PC-3 (cell line): ENCODE data around the gene TIMM44. TPM values are rescaled to one million over a fixed set of nuclear protein-coding genes. Genes with fewer than 3 reads are reported as not detected.

Experiments
- ATAC-seq: fragments of 200-7000 bp; cut with Tn5 transposase; 2 replicates; pipeline ENCODE4 v1.9.1; 2020; ENCODE audit warnings: mild to moderate bottlenecking, moderate library complexity
- BruUV-seq: library from RNA; stranded (reverse); fragments of 400-500 nt; replicated peaks from 2 replicates; lab custom pipeline; 2021; lab: Mats Ljungman, UMichigan
- CTCF ChIA-PET: fragments of 300-600 bp; sonication (Branson Sonifier 250); formaldehyde crosslinking; loops from one replicate; lab custom pipeline; 2022; ENCODE audit warnings: antibody characterized with exemption; lab: Charles Lee
- POLR2A ChIA-PET: fragments of 300-600 bp; sonication (Branson Sonifier 250); formaldehyde crosslinking; loops from one replicate; lab custom pipeline; 2022; ENCODE audit warnings: antibody characterized with exemption; ENCODE audit not compliant: unreplicated experiment; lab: Charles Lee
- DNase-seq: peaks from one replicate; pipeline ENCODE4 v3.0.0-alpha.2; 2015
- H2AFZ ChIP-seq: fragments of 300-600 bp; sonication (generic); 2 replicates; pipeline ENCODE4 v1.6.0; 2016; ENCODE audit warnings: antibody characterized with exemption, low read length
- H3F3A ChIP-seq: fragments of 300-600 bp; sonication (generic); one replicate; pipeline ENCODE4 v1.6.0; 2017; ENCODE audit warnings: antibody characterized with exemption, low read length, control low read depth, mild to moderate bottlenecking; ENCODE audit not compliant: unreplicated experiment
- H3K27ac ChIP-seq: fragments of 300-600 bp; sonication (generic); 2 replicates; pipeline ENCODE4 v1.5.1; 2016; ENCODE audit warnings: mild to moderate bottlenecking, low read length
- H3K27me3 ChIP-seq: fragments of 300-600 bp; sonication (generic); 2 replicates; pipeline ENCODE4 v1.6.1; 2016; ENCODE audit warnings: low read length, mixed read lengths
- H3K36me3 ChIP-seq: fragments of 300-600 bp; sonication (generic); 2 replicates; pipeline ENCODE4 v1.6.1; 2016; ENCODE audit warnings: low read depth, mixed run types, low read length, mixed read lengths
- H3K4me1 ChIP-seq: fragments of 300-600 bp; sonication (generic); 2 replicates; pipeline ENCODE4 v1.5.1; 2016; ENCODE audit warnings: low read length; ENCODE audit not compliant: insufficient read depth
- H3K4me2 ChIP-seq: fragments of 300-600 bp; sonication (generic); 2 replicates; pipeline ENCODE4 v1.6.0; 2016; ENCODE audit warnings: low read length
- H3K4me3 ChIP-seq: fragments of 300-600 bp; sonication (generic); 2 replicates; pipeline ENCODE4 v1.5.1; 2016; ENCODE audit warnings: mild to moderate bottlenecking, low read length, mixed read lengths
- H3K79me2 ChIP-seq: fragments of 300-600 bp; sonication (generic); 2 replicates; pipeline ENCODE4 v1.6.1; 2017; ENCODE audit warnings: low read length, mixed read lengths
- H3K9ac ChIP-seq: fragments of 300-600 bp; sonication (generic); 2 replicates; pipeline ENCODE4 v1.6.0; 2016; ENCODE audit warnings: mild to moderate bottlenecking, low read length
- H3K9me2 ChIP-seq: fragments of 300-600 bp; sonication (generic); replicated peaks from 2 replicates; pipeline ENCODE4 v1.6.1; 2016; ENCODE audit warnings: mixed run types, low read length, mixed read lengths
- H3K9me3 ChIP-seq: fragments of 300-600 bp; sonication (generic); 2 replicates; pipeline ENCODE4 v1.6.1; 2016; ENCODE audit warnings: low read length, mixed read lengths
- H4K20me1 ChIP-seq: fragments of 300-600 bp; sonication (generic); 2 replicates; pipeline ENCODE4 v1.6.1; 2016; ENCODE audit warnings: low read length, mixed read lengths
- EZH2 ChIP-seq: fragments of 300-600 bp; sonication (generic); IDR thresholded peaks from one replicate; pipeline ENCODE4 v1.6.1; 2017; ENCODE audit warnings: antibody characterized with exemption, mild to moderate bottlenecking, low read length; ENCODE audit not compliant: unreplicated experiment
- EZH2phosphoT487 ChIP-seq: fragments of 300-600 bp; sonication (generic); IDR thresholded peaks from 2 replicates; pipeline ENCODE4 v1.6.1; 2018; ENCODE audit warnings: mild to moderate bottlenecking, antibody characterized with exemption, low read length, borderline replicate concordance
- intact Hi-C: fragments of 100-400 bp; cut with micrococcal nuclease; formaldehyde crosslinking; loops from 2 replicates; pipeline ENCODE4 v1.9.0; 2023
- total RNA-seq: library from RNA; depleted of rRNA; stranded (reverse); fragments of >200 nt; gene quantifications from 2 replicates; pipeline ENCODE4 v1.2.3, GENCODE V29; 2014
- TF ChIP-seq, protein P1 (sequence below): fragments of 300-600 bp; sonication (generic); conservative IDR thresholded peaks from 2 replicates; pipeline ENCODE4 v1.5.1; 2017; ENCODE audit warnings: antibody characterized with exemption, low read depth, mild to moderate bottlenecking, low read length

The TIMM44 gene
- total RNA-seq, 1 experiment from 2014 or later = 191 TPM

DNA sequence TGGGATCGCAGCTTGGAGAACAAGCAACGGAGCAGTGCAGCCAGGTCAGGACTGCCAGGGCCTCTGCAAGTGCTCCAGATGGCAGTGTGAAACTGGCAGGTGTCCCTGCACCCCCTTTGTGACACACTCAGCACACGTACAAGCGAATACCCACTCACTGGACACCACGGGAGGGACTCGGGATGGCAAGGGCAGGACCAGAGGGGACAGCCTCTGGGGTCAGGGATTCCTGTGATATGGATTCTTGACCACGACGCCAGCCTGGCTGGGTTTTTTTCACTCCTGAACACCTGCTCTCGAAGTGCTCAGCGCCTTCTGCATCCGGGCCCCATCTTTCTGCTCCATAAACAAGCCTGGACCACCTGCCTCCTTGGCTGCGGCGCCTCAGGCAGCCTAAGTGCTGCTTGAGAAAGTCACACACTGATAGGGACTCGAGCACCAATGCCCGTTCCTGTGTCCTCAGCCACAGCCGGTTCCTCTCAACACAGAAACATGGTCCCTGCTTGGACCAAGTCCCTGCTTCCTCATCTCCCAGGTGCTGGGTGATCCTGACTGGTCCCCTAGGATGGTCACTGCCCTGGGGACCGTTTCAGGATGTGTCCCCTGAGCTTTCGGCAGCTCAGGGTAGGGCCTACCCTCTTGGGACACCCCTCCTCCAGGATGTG, 40.0 kb upstream of the TIMM44 start:
- peaks cover 66% of the 10 kb centered on the region for H3K79me2 ChIP-seq
- ATAC-seq (no peak), DNase-seq (no peak)
- H3F3A ChIP-seq = peaks cover 8% of the 10 kb centered on the region
- H3K36me3 ChIP-seq = peaks cover 61% of the 10 kb centered on the region
- H3K4me3 ChIP-seq = no peak overlapping the region
- BruUV-seq = no TSS peak
- no peak overlapping the region for H3K9ac ChIP-seq
- no peaks in the 10 kb centered on the region for H3K9me3 ChIP-seq
- ChIA-PET POLR2A (no interaction called here), CTCF (no interaction called here)
- intact Hi-C loops = no loop called here
- H3K27ac ChIP-seq = no peak overlapping the region
- no peak overlapping the region for H3K4me2 ChIP-seq
- H2AFZ ChIP-seq = no peak overlapping the region
- no peak for TF ChIP-seq EZH2phosphoT487
- no peak for TF ChIP-seq EZH2
- TF ChIP-seq, protein P1, sequence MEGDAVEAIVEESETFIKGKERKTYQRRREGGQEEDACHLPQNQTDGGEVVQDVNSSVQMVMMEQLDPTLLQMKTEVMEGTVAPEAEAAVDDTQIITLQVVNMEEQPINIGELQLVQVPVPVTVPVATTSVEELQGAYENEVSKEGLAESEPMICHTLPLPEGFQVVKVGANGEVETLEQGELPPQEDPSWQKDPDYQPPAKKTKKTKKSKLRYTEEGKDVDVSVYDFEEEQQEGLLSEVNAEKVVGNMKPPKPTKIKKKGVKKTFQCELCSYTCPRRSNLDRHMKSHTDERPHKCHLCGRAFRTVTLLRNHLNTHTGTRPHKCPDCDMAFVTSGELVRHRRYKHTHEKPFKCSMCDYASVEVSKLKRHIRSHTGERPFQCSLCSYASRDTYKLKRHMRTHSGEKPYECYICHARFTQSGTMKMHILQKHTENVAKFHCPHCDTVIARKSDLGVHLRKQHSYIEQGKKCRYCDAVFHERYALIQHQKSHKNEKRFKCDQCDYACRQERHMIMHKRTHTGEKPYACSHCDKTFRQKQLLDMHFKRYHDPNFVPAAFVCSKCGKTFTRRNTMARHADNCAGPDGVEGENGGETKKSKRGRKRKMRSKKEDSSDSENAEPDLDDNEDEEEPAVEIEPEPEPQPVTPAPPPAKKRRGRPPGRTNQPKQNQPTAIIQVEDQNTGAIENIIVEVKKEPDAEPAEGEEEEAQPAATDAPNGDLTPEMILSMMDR = no peak
- no peaks in the 10 kb centered on the region for H3K9me2 ChIP-seq
- peaks cover 13% of the 10 kb centered on the region; the same call in 1 of the 2 replicates for H4K20me1 ChIP-seq
- H3K27me3 ChIP-seq = no peaks in the 10 kb centered on the region
- H3K4me1 ChIP-seq = peaks cover 40% of the 10 kb centered on the region

DNA sequence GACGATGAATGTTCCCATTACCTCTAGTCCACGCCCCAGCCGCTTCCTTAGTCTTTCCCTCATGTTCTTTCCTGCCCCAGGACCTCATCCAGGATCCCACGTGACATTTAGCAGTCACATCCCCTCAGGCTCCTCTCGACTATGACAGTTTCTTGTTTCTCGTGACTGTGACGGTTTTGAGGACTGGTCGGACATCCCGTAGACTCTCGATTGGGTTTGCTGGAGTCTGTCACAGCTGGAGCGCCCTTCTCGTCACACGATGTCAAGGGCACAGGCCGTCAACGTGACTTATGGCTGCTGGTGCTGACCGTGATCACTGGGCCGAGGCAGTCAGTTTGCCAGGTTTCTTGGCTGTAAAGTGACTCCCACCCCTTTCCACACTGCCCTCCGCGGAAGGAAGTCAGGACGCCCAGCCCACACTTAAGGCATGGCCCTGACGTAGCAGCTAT, 39.2 kb upstream of the TIMM44 start:
- peaks cover 59% of the 10 kb centered on the region for H3K36me3 ChIP-seq
- no peak for DNase-seq
- ChIA-PET CTCF (no interaction called here), POLR2A (no interaction called here)
- no peak overlapping the region for H3K4me3 ChIP-seq
- intact Hi-C loops = no loop called here
- H3F3A ChIP-seq = peaks cover 8% of the 10 kb centered on the region
- BruUV-seq = no TSS peak
- no peak for ATAC-seq
- no peaks in the 10 kb centered on the region for H3K9me2 ChIP-seq
- TF ChIP-seq EZH2 = no peak
- TF ChIP-seq EZH2phosphoT487 = no peak
- TF ChIP-seq, protein P1 = no peak
- H3K9me3 ChIP-seq = no peaks in the 10 kb centered on the region
- peaks cover 33% of the 10 kb centered on the region for H3K4me1 ChIP-seq
- no peak overlapping the region for H3K4me2 ChIP-seq
- H3K9ac ChIP-seq = no peak overlapping the region
- no peak overlapping the region for H2AFZ ChIP-seq
- peaks cover 66% of the 10 kb centered on the region for H3K79me2 ChIP-seq
- H4K20me1 ChIP-seq = peaks cover 13% of the 10 kb centered on the region; the same call in 1 of the 2 replicates
- no peaks in the 10 kb centered on the region for H3K27me3 ChIP-seq
- H3K27ac ChIP-seq = no peak overlapping the region

DNA sequence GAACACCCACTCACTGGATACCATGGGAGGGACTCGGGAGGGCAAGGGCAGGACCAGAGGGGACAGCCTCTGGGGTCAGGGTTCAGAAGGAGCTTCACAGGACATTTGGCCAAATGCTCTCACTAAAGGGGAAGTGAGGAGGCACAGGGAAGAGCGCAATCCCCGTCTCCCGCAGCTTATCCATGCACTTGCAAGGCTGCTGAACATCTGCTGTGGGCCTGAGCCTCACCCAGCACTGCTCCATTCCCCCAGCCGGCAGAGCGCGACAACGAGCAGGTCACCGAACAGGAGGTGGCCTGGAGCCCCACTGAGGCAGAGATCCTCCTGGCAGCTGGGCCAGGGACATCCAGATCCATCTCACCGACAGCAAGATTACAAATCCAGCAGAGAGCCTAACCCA, 38.6 kb upstream of the TIMM44 start:
- no peak overlapping the region for H2AFZ ChIP-seq
- no peak overlapping the region for H3K9ac ChIP-seq
- TF ChIP-seq EZH2 = no peak
- no peak for TF ChIP-seq EZH2phosphoT487
- TF ChIP-seq, protein P1 = no peak
- H3K27me3 ChIP-seq = no peaks in the 10 kb centered on the region
- no peak for ATAC-seq
- ChIA-PET CTCF (no interaction called here), POLR2A (no interaction called here)
- H3K9me3 ChIP-seq = no peaks in the 10 kb centered on the region
- no TSS peak for BruUV-seq
- H3K9me2 ChIP-seq = no peaks in the 10 kb centered on the region
- H3K79me2 ChIP-seq = peaks cover 70% of the 10 kb centered on the region
- no peak overlapping the region for H3K4me3 ChIP-seq
- peaks cover 65% of the 10 kb centered on the region for H3K36me3 ChIP-seq
- no peak overlapping the region for H3K4me2 ChIP-seq
- intact Hi-C loops = no loop called here
- no peak for DNase-seq
- peaks cover 27% of the 10 kb centered on the region for H3K4me1 ChIP-seq
- peaks cover 6% of the 10 kb centered on the region for H3F3A ChIP-seq
- no peak overlapping the region for H3K27ac ChIP-seq
- peaks cover 13% of the 10 kb centered on the region; the same call in 1 of the 2 replicates for H4K20me1 ChIP-seq
